GM12878 (cell line): ENCODE data around the gene TAS1R2. TPM values are rescaled to one million over a fixed set of nuclear protein-coding genes. Genes with fewer than 3 reads are reported as not detected.

Source experiments
- ATAC-seq: fragments of 200-7000 bp; cut with Tn5 transposase; 3 replicates; pipeline ENCODE4 v1.9.1; 2020; ENCODE audit warnings: mild to moderate bottlenecking, moderate library complexity
- BruUV-seq: library from RNA; stranded (reverse); fragments of 400-500 nt; replicated peaks from 2 replicates; lab custom pipeline; 2021; lab: Mats Ljungman, UMichigan
- CTCF ChIA-PET: fragments of 300-600 bp; sonication (Branson Sonifier 250); formaldehyde crosslinking; extraction: SDS; loops from one replicate; lab custom pipeline; 2021; ENCODE audit warnings: inconsistent platforms; lab: Yijun Ruan, JAX
- POLR2A ChIA-PET: fragments of 350-600 bp; formaldehyde crosslinking; extraction: SDS; loops from one replicate; lab custom pipeline; 2021; ENCODE audit warnings: inconsistent platforms; lab: Charles Lee
- RAD21 ChIA-PET: fragments of 300-600 bp; sonication (Branson Sonifier 250); formaldehyde crosslinking; loops from one replicate; lab custom pipeline; 2023; ENCODE audit warnings: antibody characterized with exemption; ENCODE audit not compliant: unreplicated experiment; lab: Charles Lee
- SMC1A ChIA-PET: fragments of 300-600 bp; sonication (Branson Sonifier 250); formaldehyde crosslinking; loops from one replicate; lab custom pipeline; 2023; ENCODE audit not compliant: unreplicated experiment, uncharacterized antibody; lab: Charles Lee
- DNase-seq: peaks from one replicate; pipeline ENCODE4 v3.0.0-alpha.2; 2011; ENCODE audit warnings: low read depth, low spot score
- FAIRE-seq: peaks from 3 replicates; lab custom pipeline; 2011; peaks lifted over from hg19 to GRCh38; lab: Jason Lieb, UNC
- H2AFZ ChIP-seq: 2 replicates; pipeline ENCODE4 v1.6.0; 2011; ENCODE audit warnings: low read depth, low read length, control low read depth; ENCODE audit not compliant: control insufficient read depth
- H3K27ac ChIP-seq: 2 replicates; pipeline ENCODE4 v1.5.1; 2011; ENCODE audit warnings: control low read depth; ENCODE audit not compliant: control insufficient read depth, insufficient read depth
- H3K27me3 ChIP-seq, 2 experiments: replicated peaks in 1 of 2; 2 replicates each; pipeline versions ENCODE4 v1.6.0 to v1.6.1; 2011; ENCODE audit warnings: low read length in 1 of 2; ENCODE audit not compliant: control insufficient read depth in 2 of 2, insufficient read depth in 2 of 2
- H3K36me3 ChIP-seq, 2 experiments: 2 replicates each; pipeline ENCODE4 v1.5.1; 2011; ENCODE audit warnings: low read length in 1 of 2; ENCODE audit not compliant: control insufficient read depth in 2 of 2, insufficient read depth in 2 of 2
- H3K4me1 ChIP-seq: 2 replicates; pipeline ENCODE4 v1.6.1; 2011; ENCODE audit warnings: mild to moderate bottlenecking, low read length, moderate library complexity, mixed read lengths; ENCODE audit not compliant: control insufficient read depth, insufficient read depth
- H3K4me2 ChIP-seq: 2 replicates; pipeline ENCODE4 v1.6.0; 2011; ENCODE audit warnings: control low read depth; ENCODE audit not compliant: control insufficient read depth, insufficient read depth
- H3K4me3 ChIP-seq: fragments of 200-600 bp; sonication (generic); 2 replicates; pipeline ENCODE4 v1.5.1; 2016
- H3K79me2 ChIP-seq: 2 replicates; pipeline ENCODE4 v1.6.0; 2011; ENCODE audit warnings: low read length; ENCODE audit not compliant: control insufficient read depth, insufficient read depth
- H3K9ac ChIP-seq: 2 replicates; pipeline ENCODE4 v1.8.0; 2011; ENCODE audit warnings: low read length, control low read depth, mixed read lengths; ENCODE audit not compliant: control insufficient read depth, insufficient read depth
- H3K9me3 ChIP-seq: replicated peaks from 3 replicates; pipeline ENCODE4 v1.5.1; 2011; ENCODE audit warnings: mild to moderate bottlenecking, low read length; ENCODE audit not compliant: control insufficient read depth, insufficient read depth
- H4K20me1 ChIP-seq: 2 replicates; pipeline ENCODE4 v1.6.0; 2011; ENCODE audit not compliant: control insufficient read depth, insufficient read depth
- BMI1 ChIP-seq: fragments of 450-650 bp; IDR thresholded peaks from 2 replicates; pipeline ENCODE4 v1.6.1; 2016; ENCODE audit warnings: mild to moderate bottlenecking, moderate library complexity, borderline replicate concordance
- EP300 ChIP-seq, 2 experiments: fragments of 150-350 bp in 1 of 2; IDR thresholded peaks; 2 replicates each; pipeline ENCODE4 v1.6.1; 2011 to 2012; ENCODE audit warnings: low read depth in 2 of 2, low read length in 2 of 2, borderline replicate concordance in 1 of 2, improper control_type of control experiment in 1 of 2, inconsistent platforms in 1 of 2; ENCODE audit not compliant: control insufficient read depth in 1 of 2
- GATAD2B ChIP-seq: fragments of 450-650 bp; conservative IDR thresholded peaks from 2 replicates; pipeline ENCODE4 v1.6.1; 2017; ENCODE audit warnings: low read depth, mild to moderate bottlenecking, moderate library complexity
- IKZF1 ChIP-seq: fragments of 450-650 bp; conservative IDR thresholded peaks from 2 replicates; pipeline ENCODE4 v1.6.1; 2017; ENCODE audit warnings: antibody characterized with exemption, mild to moderate bottlenecking
- JUND ChIP-seq: IDR thresholded peaks from 2 replicates; pipeline ENCODE4 v1.6.1; 2012; ENCODE audit warnings: low read depth, mild to moderate bottlenecking, low read length, improper control_type of control experiment, moderate library complexity
- MYB ChIP-seq: fragments of 150-350 bp; IDR thresholded peaks from 2 replicates; pipeline ENCODE4 v1.6.1; 2014; ENCODE audit warnings: mild to moderate bottlenecking, low read depth, low read length, borderline replicate concordance
- NFIC ChIP-seq: IDR thresholded peaks from 2 replicates; pipeline ENCODE4 v1.6.1; 2012; ENCODE audit warnings: low read depth, mild to moderate bottlenecking, inconsistent platforms, low read length, moderate library complexity
- NFXL1 ChIP-seq: fragments of 450-650 bp; IDR thresholded peaks from 2 replicates; pipeline ENCODE4 v1.6.1; 2017; ENCODE audit warnings: antibody characterized with exemption, mild to moderate bottlenecking, borderline replicate concordance
- NFYB ChIP-seq: IDR thresholded peaks from 2 replicates; pipeline ENCODE4 v1.6.1; 2011; ENCODE audit warnings: low read depth, mild to moderate bottlenecking, low read length, improper control_type of control experiment, moderate library complexity; ENCODE audit not compliant: insufficient read depth
- PRDM15 ChIP-seq: fragments of 450-650 bp; formaldehyde crosslinking; IDR thresholded peaks from 2 replicates; pipeline ENCODE4 v1.4.0; 2020; ENCODE audit warnings: mild to moderate bottlenecking, moderate library complexity
- RELB ChIP-seq: fragments of 450-650 bp; IDR thresholded peaks from 2 replicates; pipeline ENCODE4 v1.6.1; 2017; ENCODE audit warnings: low read depth, mild to moderate bottlenecking, moderate library complexity
- STAT3 ChIP-seq: IDR thresholded peaks from 2 replicates; pipeline ENCODE4 v1.6.1; 2011; ENCODE audit warnings: low read depth, low read length, improper control_type of control experiment
- WGBS: methylation state at CpG from one replicate; pipeline ENCODE4 v1.1.6; 2016; ENCODE audit warnings: low lambda C conversion rate; ENCODE audit not compliant: insufficient replicate concordance, insufficient coverage; ENCODE audit errors: missing lambda C conversion rate; 5-methylcytosine and 5-hydroxymethylcytosine counted together
- in situ Hi-C: fragments of 300-500 bp; cut with MboI; formaldehyde crosslinking; loops from 9 replicates; pipeline ENCODE4 v1.14.3; 2018; ENCODE audit warnings: mixed read lengths
- intact Hi-C: fragments of 100-400 bp; cut with micrococcal nuclease; formaldehyde crosslinking; loops from one replicate; pipeline ENCODE4 v1.14.2; 2022; ENCODE audit not compliant: unreplicated experiment
- polyA plus RNA-seq, 11 experiments: library from polyadenylated mRNA; depleted of rRNA in 4 of 11; unstranded in 6 of 11; stranded (reverse) in 5 of 11; fragments of >200 nt; fragmentation: Nextera tagmentation in 4 of 11; fragmentation: Illumina TruSeq in 1 of 11; extraction: Ambion mirVana in 4 of 11; extraction: Trizol in 1 of 11; gene quantifications; 1 replicate in 1 of 11; 2 replicates in 10 of 11; pipeline versions ENCODE4 v1.2.1 to v1.2.3, GENCODE V29; 2011 to 2016; ENCODE audit warnings: inconsistent platforms in 2 of 11, missing spikeins in 2 of 11, low read depth in 1 of 11
- total RNA-seq, 4 experiments: library from RNA; depleted of rRNA in 3 of 4; stranded (reverse); fragments of >200 nt in 3 of 4; fragmentation: Illumina TruSeq in 1 of 4; extraction: Trizol in 1 of 4; gene quantifications; 2 replicates each; pipeline versions ENCODE4 v1.2.1 to v1.2.3, GENCODE V29; 2013 to 2021
- TF ChIP-seq, protein P1 (sequence below): IDR thresholded peaks from 2 replicates; pipeline ENCODE4 v1.6.1; 2012; ENCODE audit warnings: low read depth, low read length, improper control_type of control experiment

TAS1R2 gene
- total and polyA plus RNA-seq, 10 of the 15 experiments (the other 5 are each of a cell fraction or from before 2014, with no cell fraction given), result not detected

GRCh38 chr1:18871401-18872070 lies 12.1 kb upstream of the TAS1R2 start (continued):
- TF ChIP-seq BMI1, result no peak
- TF ChIP-seq STAT3, result no peak
- no peak for TF ChIP-seq JUND
- no peak for TF ChIP-seq EP300 (IDR thresholded peaks at IDR 0.05; ENCODE audit: borderline replicate concordance in 1 of 2, control insufficient read depth in 1 of 2, low read depth in 2 of 2, low read length in 2 of 2)

DNA sequence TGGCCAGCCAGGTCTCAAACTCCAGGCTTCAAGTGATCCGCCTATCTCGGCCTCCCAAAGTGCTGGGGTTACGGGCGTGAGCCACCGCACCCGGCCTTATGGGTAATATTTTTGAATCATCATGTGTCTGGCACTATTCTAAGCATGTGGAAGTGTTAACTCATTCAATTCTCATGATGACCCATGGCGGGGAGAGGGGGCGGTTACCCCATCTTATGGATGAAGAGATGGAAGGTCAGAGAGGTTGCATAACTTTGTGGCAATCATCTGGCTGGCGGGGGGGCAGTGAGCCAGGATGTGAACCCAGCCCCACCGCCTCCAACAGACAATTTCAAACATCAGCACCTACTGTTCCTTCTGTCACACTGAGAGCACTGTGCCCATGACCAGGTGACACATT lies 11.5 kb upstream of the TAS1R2 start:
- no peak for DNase-seq
- H2AFZ ChIP-seq, result no peak overlapping the region
- ChIA-PET RAD21 (no interaction called here), SMC1A (no interaction called here), POLR2A (no interaction called here), CTCF (interaction anchor here (0.8 kb wide), 1 partner anchor 14 kb away, joined by 4 read pairs; no protein-coding TSS in a partner anchor)
- no peaks in the 10 kb centered on the region for H3K9me3 ChIP-seq
- no peaks in the 10 kb centered on the region for H3K4me1 ChIP-seq
- H3K9ac ChIP-seq, result no peak overlapping the region
- no peak for ATAC-seq
- H3K4me2 ChIP-seq, result no peak overlapping the region
- in situ Hi-C loops, result no loop called here
- no peak overlapping the region for H3K4me3 ChIP-seq
- H3K27me3 ChIP-seq, result no peaks in the 10 kb centered on the region; a peak in 2 of 4 replicates
- WGBS, result 86% methylated on average over 10 of the region's 10 CpGs
- H4K20me1 ChIP-seq, result no peaks in the 10 kb centered on the region; the same call in 1 of the 2 replicates
- no TSS peak for BruUV-seq
- no peaks in the 10 kb centered on the region for H3K36me3 ChIP-seq
- no peak for FAIRE-seq
- intact Hi-C loops, result no loop called here
- H3K79me2 ChIP-seq, result no peaks in the 10 kb centered on the region
- no peak overlapping the region for H3K27ac ChIP-seq
- TF ChIP-seq IKZF1 (no peak), NFXL1 (no peak), RELB (no peak), PRDM15 (CRISPR knock-in tag) (no peak), NFYB (no peak), NFIC (no peak), GATAD2B (no peak), MYB (no peak)
- TF ChIP-seq, protein P1, sequence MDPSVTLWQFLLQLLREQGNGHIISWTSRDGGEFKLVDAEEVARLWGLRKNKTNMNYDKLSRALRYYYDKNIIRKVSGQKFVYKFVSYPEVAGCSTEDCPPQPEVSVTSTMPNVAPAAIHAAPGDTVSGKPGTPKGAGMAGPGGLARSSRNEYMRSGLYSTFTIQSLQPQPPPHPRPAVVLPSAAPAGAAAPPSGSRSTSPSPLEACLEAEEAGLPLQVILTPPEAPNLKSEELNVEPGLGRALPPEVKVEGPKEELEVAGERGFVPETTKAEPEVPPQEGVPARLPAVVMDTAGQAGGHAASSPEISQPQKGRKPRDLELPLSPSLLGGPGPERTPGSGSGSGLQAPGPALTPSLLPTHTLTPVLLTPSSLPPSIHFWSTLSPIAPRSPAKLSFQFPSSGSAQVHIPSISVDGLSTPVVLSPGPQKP, result no peak
